ENCODE results near the gene AQP2. TPM values are rescaled to one million over a fixed set of nuclear protein-coding genes. Genes with fewer than 3 reads are reported as not detected.

AQP2 gene
- total and polyA plus RNA-seq, 2 donors (not counting 1 experiment from before 2014, with no cell fraction given) = not detected

- CTCF ChIA-PET = no interaction called here
- no peak for TF ChIP-seq EZH2 (IDR thresholded peaks at IDR 0.05; ENCODE audit: borderline replicate concordance, insufficient read depth, low read depth, low read length, poor library complexity, severe bottlenecking)
- no peak for TF ChIP-seq CTCF (IDR thresholded peaks at IDR 0.05)
- Histone ChIP-seq H3K4me3 (ENCODE audit: control extremely low read depth in 1 of 5, extremely low read depth in 1 of 5, insufficient read depth in 1 of 5, low read depth in 2 of 5, low read length in 4 of 5) (no peak overlapping the region), H3K79me2 (ENCODE audit: control insufficient read depth, insufficient read depth, low read length) (no peaks in the 10 kb centered on the region), H3K36me3 (replicated peaks in 1 of 2; ENCODE audit: control extremely low read depth in 1 of 2, control insufficient read depth in 1 of 2, extremely low read depth in 1 of 2, insufficient read depth in 2 of 2, low read length in 1 of 2) (no peaks in the 10 kb centered on the region), H4K20me1 (ENCODE audit: control insufficient read depth, insufficient read depth, low read length, poor library complexity, severe bottlenecking) (no peaks in the 10 kb centered on the region), H2AFZ (ENCODE audit: insufficient read depth, low read depth, low read length, poor library complexity, severe bottlenecking) (no peak overlapping the region), H3K27me3 (replicated peaks in 1 of 4; ENCODE audit: control extremely low read depth in 1 of 4, control insufficient read depth in 3 of 4, insufficient read depth in 4 of 4, low read length in 3 of 4) (peaks cover 0 to 13% (median 0%) of the 10 kb centered on the region in 4 experiments), H3K9ac (ENCODE audit: low read length) (no peak overlapping the region), H3K4me2 (replicated peaks; ENCODE audit: low read depth, low read length, poor library complexity, severe bottlenecking) (no peak overlapping the region), H3K9me3 (ENCODE audit: control extremely low read depth in 1 of 3, control insufficient read depth in 2 of 3, insufficient read depth in 1 of 3, low read length in 2 of 3) (no peaks in the 10 kb centered on the region), H3K4me1 (ENCODE audit: control insufficient read depth in 2 of 2, insufficient read depth in 2 of 2, low read length in 2 of 2) (no peaks in the 10 kb centered on the region), H3K27ac (ENCODE audit: low read length in 2 of 2) (no peak overlapping the region)
- H3K27ac Mint-ChIP-seq = no peak overlapping the region
- no peak overlapping the region for H3K4me3 Mint-ChIP-seq
- H3K27me3 Mint-ChIP-seq = no peaks in the 10 kb centered on the region
- no peaks in the 10 kb centered on the region for H3K4me1 Mint-ChIP-seq
- intact Hi-C loops (cut with micrococcal nuclease) = no loop called here
- no peaks in the 10 kb centered on the region for H3K9me3 Mint-ChIP-seq (ENCODE audit: insufficient read depth)
- WGBS (ENCODE audit: insufficient coverage) = 92% methylated on average over 15 of the region's 15 CpGs
- no peak for DNase-seq
- no peak for ATAC-seq (ENCODE audit: low read depth)
- POLR2A ChIA-PET = no interaction called here
Measured at GRCh38 chr12:49974231-49974675, 23.7 kb downstream of the AQP2 start.

GRCh38 chr12:49974677-49975317 lies 24.3 kb downstream of the AQP2 start:
- Histone ChIP-seq H3K4me2 (replicated peaks; ENCODE audit: low read depth, low read length, poor library complexity, severe bottlenecking) (no peak overlapping the region), H3K4me3 (ENCODE audit: control extremely low read depth in 1 of 5, extremely low read depth in 1 of 5, insufficient read depth in 1 of 5, low read depth in 2 of 5, low read length in 4 of 5) (no peak overlapping the region), H3K36me3 (replicated peaks in 1 of 2; ENCODE audit: control extremely low read depth in 1 of 2, control insufficient read depth in 1 of 2, extremely low read depth in 1 of 2, insufficient read depth in 2 of 2, low read length in 1 of 2) (no peaks in the 10 kb centered on the region), H3K79me2 (ENCODE audit: control insufficient read depth, insufficient read depth, low read length) (no peaks in the 10 kb centered on the region), H3K9ac (ENCODE audit: low read length) (no peak overlapping the region), H4K20me1 (ENCODE audit: control insufficient read depth, insufficient read depth, low read length, poor library complexity, severe bottlenecking) (no peaks in the 10 kb centered on the region), H3K27ac (ENCODE audit: low read length in 2 of 2) (no peak overlapping the region), H3K9me3 (ENCODE audit: control extremely low read depth in 1 of 3, control insufficient read depth in 2 of 3, insufficient read depth in 1 of 3, low read length in 2 of 3) (no peaks in the 10 kb centered on the region), H3K27me3 (replicated peaks in 1 of 4; ENCODE audit: control extremely low read depth in 1 of 4, control insufficient read depth in 3 of 4, insufficient read depth in 4 of 4, low read length in 3 of 4) (peaks cover 0 to 7% (median 0%) of the 10 kb centered on the region in 4 experiments), H2AFZ (ENCODE audit: insufficient read depth, low read depth, low read length, poor library complexity, severe bottlenecking) (no peak overlapping the region), H3K4me1 (ENCODE audit: control insufficient read depth in 2 of 2, insufficient read depth in 2 of 2, low read length in 2 of 2) (no peaks in the 10 kb centered on the region)
- ATAC-seq (ENCODE audit: low read depth) = no peak
- Mint-ChIP-seq H3K27me3 (no peaks in the 10 kb centered on the region), H3K9me3 (ENCODE audit: insufficient read depth) (no peaks in the 10 kb centered on the region), H3K27ac (no peak overlapping the region), H3K4me1 (no peaks in the 10 kb centered on the region), H3K4me3 (no peak overlapping the region)
- WGBS (ENCODE audit: insufficient coverage) = 78% methylated on average over 5 of the region's 8 CpGs
- POLR2A ChIA-PET = no interaction called here
- CTCF ChIA-PET = no interaction called here
- no peak for TF ChIP-seq EZH2 (IDR thresholded peaks at IDR 0.05; ENCODE audit: borderline replicate concordance, insufficient read depth, low read depth, low read length, poor library complexity, severe bottlenecking)
- no peak for TF ChIP-seq CTCF (IDR thresholded peaks at IDR 0.05)
- intact Hi-C loops (cut with micrococcal nuclease) = no loop called here
- DNase-seq = no peak
